Upper lobe of right lung (tissue), 1 donor: ENCODE measurements around the gene ELOVL3. TPM values are rescaled to one million over a fixed set of nuclear protein-coding genes. Genes with fewer than 3 reads are reported as not detected.

Source experiments
- ATAC-seq: fragments of 200-7000 bp; cut with Tn5 transposase; one replicate; pipeline ENCODE4 v1.9.1; 2020; ENCODE audit warnings: mild to moderate bottlenecking, moderate library complexity
- DNase-seq: peaks from one replicate; pipeline ENCODE4 v3.0.0-alpha.2; 2020
- H3K27ac ChIP-seq: fragments of 200-600 bp; one replicate; pipeline ENCODE4 v1.8.0; 2022
- H3K27me3 ChIP-seq: fragments of 200-600 bp; one replicate; pipeline ENCODE4 v1.8.0; 2022; ENCODE audit warnings: mild to moderate bottlenecking
- H3K36me3 ChIP-seq: fragments of 200-600 bp; one replicate; pipeline ENCODE4 v1.8.0; 2022
- H3K4me1 ChIP-seq: fragments of 200-600 bp; one replicate; pipeline ENCODE4 v1.8.0; 2022
- H3K4me3 ChIP-seq: fragments of 200-600 bp; one replicate; pipeline ENCODE4 v1.8.0; 2022; ENCODE audit warnings: mild to moderate bottlenecking
- H3K9me3 ChIP-seq: fragments of 200-600 bp; one replicate; pipeline ENCODE4 v1.8.0; 2022
- CTCF ChIP-seq: fragments of 200-600 bp; IDR thresholded peaks from one replicate; pipeline ENCODE4 v1.8.0; 2022; ENCODE audit warnings: antibody characterized with exemption
- intact Hi-C: fragments of 100-400 bp; cut with DNase I; formaldehyde crosslinking; loops from one replicate; pipeline ENCODE4 v1.11.0; 2022
- total RNA-seq: library from RNA; stranded (reverse); fragmentation: NEBNext Ultra II Directional; extraction: Animal tissue kit (Norgen Biotek cat#: 25700); gene quantifications from one replicate; pipeline ENCODE4 v1.2.1, GENCODE V29; 2021
- donor health status: DM: no; HTN: yes; CAD: no; lungs with severe emphysema.

The ELOVL3 gene
- total RNA-seq, 1 donor from 2014 or later = 0.87 TPM

- no peak overlapping the region for H3K4me3 ChIP-seq
- intact Hi-C loops = no loop called here
- DNase-seq (no peak), ATAC-seq (no peak)
- H3K36me3 ChIP-seq = peaks cover 59% of the 10 kb centered on the region
- peaks cover 13% of the 10 kb centered on the region for H3K4me1 ChIP-seq
- no peaks in the 10 kb centered on the region for H3K9me3 ChIP-seq
- no peak for TF ChIP-seq CTCF
- no peaks in the 10 kb centered on the region for H3K27me3 ChIP-seq
- H3K27ac ChIP-seq = no peak overlapping the region
Measured at GRCh38 chr10:102262744-102263370, 36.8 kb downstream of the ELOVL3 start.

GRCh38 chr10:102264371-102264770, 38.3 kb downstream of the ELOVL3 start:
- no peak overlapping the region for H3K27ac ChIP-seq
- no peak for TF ChIP-seq CTCF
- H3K4me1 ChIP-seq = peaks cover 25% of the 10 kb centered on the region
- ATAC-seq (no peak), DNase-seq (no peak)
- no peak overlapping the region for H3K4me3 ChIP-seq
- intact Hi-C loops = no loop called here
- H3K9me3 ChIP-seq = no peaks in the 10 kb centered on the region
- peaks cover 53% of the 10 kb centered on the region for H3K36me3 ChIP-seq
- no peaks in the 10 kb centered on the region for H3K27me3 ChIP-seq

GRCh38 chr10:102266670-102267069, 40.6 kb downstream of the ELOVL3 start:
- Histone ChIP-seq H3K36me3 (peaks cover 30% of the 10 kb centered on the region), H3K4me1 (peaks cover 27% of the 10 kb centered on the region), H3K4me3 (no peak overlapping the region), H3K27ac (no peak overlapping the region), H3K27me3 (no peaks in the 10 kb centered on the region), H3K9me3 (no peaks in the 10 kb centered on the region)
- intact Hi-C loops = no loop called here
- no peak for DNase-seq
- ATAC-seq = no peak
- no peak for TF ChIP-seq CTCF

- no peak overlapping the region for H3K4me3 ChIP-seq
- no peak for TF ChIP-seq CTCF
- intact Hi-C loops = no loop called here
- ATAC-seq = no peak
- H3K27ac ChIP-seq = peak overlapping the region; percentile 11
- DNase-seq = no peak
- H3K9me3 ChIP-seq = no peaks in the 10 kb centered on the region
- no peaks in the 10 kb centered on the region for H3K27me3 ChIP-seq
- H3K4me1 ChIP-seq = peaks cover 27% of the 10 kb centered on the region
- H3K36me3 ChIP-seq = peaks cover 22% of the 10 kb centered on the region
Measured at GRCh38 chr10:102267748-102268147, 41.6 kb downstream of the ELOVL3 start.

GRCh38 chr10:102268375-102268888, 42.3 kb downstream of the ELOVL3 start:
- no peak for TF ChIP-seq CTCF
- Histone ChIP-seq H3K4me3 (no peak overlapping the region), H3K27ac (no peak overlapping the region), H3K9me3 (no peaks in the 10 kb centered on the region), H3K36me3 (peaks cover 15% of the 10 kb centered on the region), H3K4me1 (peaks cover 27% of the 10 kb centered on the region), H3K27me3 (no peaks in the 10 kb centered on the region)
- no peak for ATAC-seq
- intact Hi-C loops = no loop called here
- no peak for DNase-seq
